GM19193 (cell line): Measurements from ENCODE around the gene TNFRSF6B.

Experiments
- POLR2A ChIP-seq: IDR thresholded peaks from 4 replicates; pipeline ENCODE4 v1.6.1; 2011; ENCODE audit not compliant: insufficient read depth, insufficient read length; ENCODE audit errors: extremely low read depth

TNFRSF6B gene

GRCh38 chr20:63706027-63706695 lies 9.7 kb downstream of the TNFRSF6B start:
- TF ChIP-seq POLR2A: no peak

DNA sequence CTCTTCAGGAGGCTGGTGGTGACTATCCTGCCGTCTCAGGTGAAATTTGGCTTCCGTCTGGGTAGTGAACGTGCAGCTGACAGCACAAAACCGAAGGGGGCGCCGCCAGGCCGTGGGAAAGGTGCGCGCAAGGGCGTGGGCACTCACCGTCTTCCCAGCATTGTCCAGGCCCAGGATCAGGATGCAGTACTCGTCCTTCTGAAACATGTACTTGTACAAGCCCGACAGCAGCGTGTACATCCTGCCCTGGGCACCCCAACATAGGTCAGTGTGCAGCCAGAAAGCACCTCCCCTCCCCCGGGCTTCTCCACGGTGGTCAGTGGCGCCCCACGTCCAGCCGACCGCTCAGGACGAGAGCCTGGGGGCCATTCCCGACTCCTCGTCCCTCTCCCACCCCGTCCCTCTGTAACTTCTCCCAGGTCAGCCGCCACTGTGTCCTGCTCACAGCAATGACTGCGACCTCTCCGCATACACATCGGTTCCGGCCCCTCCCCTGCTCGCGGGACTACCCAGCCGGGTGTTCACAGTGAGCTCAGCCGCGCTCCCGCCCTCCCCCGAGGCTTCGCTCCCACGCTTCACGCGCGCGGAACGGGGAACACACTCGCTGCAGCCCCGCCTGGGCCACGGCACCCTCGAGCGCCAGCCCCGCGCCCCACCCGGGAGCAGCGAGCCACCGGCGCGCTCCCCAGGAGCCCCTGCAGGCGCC lies 10.6 kb downstream of the TNFRSF6B start:
- no peak for TF ChIP-seq POLR2A

DNA sequence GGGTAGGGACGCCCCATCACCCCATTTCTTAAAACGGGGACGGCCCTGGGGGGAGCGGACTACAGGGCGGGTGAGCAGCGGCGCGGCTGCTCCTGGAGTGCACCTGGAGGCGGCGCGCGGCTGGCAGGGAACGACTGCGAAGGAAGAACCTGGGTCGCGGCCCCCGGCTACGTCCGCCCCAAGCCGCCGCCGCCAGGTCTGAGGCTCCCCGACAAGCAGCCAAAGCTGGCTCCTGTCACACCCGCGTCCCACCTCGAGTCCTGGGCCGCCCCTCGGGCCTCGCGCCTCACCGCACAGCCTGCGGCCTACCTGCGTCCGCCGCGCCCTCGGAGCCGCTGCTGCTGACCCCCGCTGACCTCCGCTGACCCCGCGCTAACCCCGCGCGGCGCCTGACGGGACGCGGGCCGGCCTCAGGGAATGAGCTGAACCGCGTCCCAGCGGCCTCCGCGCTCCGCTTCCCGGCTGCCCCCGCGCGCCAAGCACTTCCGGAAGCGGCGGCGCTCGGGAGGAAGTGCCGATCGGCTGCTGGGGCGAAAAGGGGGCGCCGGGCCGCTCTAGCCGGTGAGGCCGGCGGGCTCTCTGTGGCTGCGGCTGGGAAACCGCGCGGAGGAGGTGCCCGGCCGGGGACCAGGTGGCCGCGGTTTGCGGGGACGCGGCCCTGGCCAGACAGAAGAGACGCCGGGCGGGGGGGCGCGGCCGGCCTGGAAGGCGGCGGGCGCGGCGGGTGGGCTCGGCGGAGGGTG lies 11.3 kb downstream of the TNFRSF6B start, which contains the start of the genes ARFRP1 and ZGPAT:
Gene ARFRP1 (minus strand): TSS at position 419 of the 743 bp plus-strand sequence. CDS start 885 bp downstream, outside the sequence.
Gene ZGPAT (plus strand): TSS at position 482 of the 743 bp plus-strand sequence. CDS start 542 bp downstream, outside the sequence.
- TF ChIP-seq POLR2A: peak; percentile 76

- no peak for TF ChIP-seq POLR2A
Observed at GRCh38 chr20:63708301-63709148, 12.1 kb downstream of the TNFRSF6B start.

DNA sequence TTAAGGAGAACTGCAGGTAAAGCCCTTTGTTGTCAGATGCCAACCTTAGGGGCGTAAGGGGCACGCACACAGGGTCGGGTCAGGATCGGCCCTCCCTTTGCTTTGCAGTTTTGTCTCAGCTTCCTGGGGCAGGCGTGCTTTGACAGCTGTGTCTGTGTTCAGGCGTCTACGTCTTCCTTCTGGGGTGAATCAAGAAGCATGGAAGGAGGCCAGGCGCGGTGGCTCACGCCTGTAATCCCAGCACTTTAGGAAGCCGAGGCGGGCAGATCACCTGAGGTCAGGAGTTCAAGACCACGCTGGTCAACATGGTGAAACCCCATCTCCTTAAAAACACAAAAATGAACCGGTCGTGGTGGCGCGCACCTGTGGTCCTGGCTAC lies 12.7 kb downstream of the TNFRSF6B start:
- TF ChIP-seq POLR2A: no peak

DNA sequence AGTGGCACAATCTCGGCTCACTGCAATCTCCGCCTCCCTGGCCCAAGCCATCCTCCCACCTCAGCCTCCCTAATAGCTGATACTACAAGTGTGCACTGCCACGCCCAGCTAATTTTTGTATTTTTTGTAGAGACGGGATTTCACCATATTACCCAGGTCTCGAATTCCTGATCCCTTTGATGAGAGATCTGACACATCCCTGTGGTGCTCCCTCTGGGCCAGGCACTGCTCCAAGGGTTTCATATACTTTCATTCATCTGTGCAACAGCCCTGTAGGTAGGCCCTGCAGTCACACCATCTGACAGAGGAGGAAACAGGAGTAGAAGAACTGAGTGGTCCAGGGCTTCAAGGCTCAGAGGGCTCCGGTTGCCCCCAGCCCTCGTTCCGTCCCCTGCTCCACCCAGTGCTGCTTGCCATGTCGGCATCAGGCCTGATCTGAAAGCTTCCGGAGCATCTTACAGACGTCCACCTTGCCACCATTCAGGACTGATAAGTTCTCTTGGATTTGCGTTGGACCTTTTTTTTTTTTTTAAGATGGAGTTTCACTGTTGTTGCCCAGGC lies 14.7 kb downstream of the TNFRSF6B start:
- TF ChIP-seq POLR2A: no peak

GRCh38 chr20:63712191-63712590 lies 15.7 kb downstream of the TNFRSF6B start:
- TF ChIP-seq POLR2A: no peak

DNA sequence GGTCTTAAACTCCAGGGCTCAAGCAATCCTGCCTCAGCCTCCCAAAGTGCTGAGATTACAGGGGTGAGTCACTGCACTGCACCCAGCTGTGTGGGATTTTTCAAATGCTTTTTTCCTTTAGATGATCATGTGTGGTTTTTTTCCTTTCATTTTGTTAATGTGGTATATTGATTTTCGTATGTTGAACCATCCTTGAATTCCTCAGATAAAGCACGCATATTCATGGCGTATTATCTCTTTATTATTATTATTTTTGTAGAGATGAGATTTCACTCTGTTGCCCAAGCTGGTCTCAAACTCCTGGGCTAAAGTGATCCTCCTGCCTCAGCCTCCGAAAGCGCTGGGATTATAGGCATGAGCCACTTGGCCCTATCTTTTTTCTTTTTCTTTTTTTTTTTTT lies 18.4 kb downstream of the TNFRSF6B start:
- no peak for TF ChIP-seq POLR2A

GRCh38 chr20:63718996-63719395 lies 22.5 kb downstream of the TNFRSF6B start:
- TF ChIP-seq POLR2A: no peak

GRCh38 chr20:63731410-63731809 lies 35.0 kb downstream of the TNFRSF6B start:
- TF ChIP-seq POLR2A: no peak

DNA sequence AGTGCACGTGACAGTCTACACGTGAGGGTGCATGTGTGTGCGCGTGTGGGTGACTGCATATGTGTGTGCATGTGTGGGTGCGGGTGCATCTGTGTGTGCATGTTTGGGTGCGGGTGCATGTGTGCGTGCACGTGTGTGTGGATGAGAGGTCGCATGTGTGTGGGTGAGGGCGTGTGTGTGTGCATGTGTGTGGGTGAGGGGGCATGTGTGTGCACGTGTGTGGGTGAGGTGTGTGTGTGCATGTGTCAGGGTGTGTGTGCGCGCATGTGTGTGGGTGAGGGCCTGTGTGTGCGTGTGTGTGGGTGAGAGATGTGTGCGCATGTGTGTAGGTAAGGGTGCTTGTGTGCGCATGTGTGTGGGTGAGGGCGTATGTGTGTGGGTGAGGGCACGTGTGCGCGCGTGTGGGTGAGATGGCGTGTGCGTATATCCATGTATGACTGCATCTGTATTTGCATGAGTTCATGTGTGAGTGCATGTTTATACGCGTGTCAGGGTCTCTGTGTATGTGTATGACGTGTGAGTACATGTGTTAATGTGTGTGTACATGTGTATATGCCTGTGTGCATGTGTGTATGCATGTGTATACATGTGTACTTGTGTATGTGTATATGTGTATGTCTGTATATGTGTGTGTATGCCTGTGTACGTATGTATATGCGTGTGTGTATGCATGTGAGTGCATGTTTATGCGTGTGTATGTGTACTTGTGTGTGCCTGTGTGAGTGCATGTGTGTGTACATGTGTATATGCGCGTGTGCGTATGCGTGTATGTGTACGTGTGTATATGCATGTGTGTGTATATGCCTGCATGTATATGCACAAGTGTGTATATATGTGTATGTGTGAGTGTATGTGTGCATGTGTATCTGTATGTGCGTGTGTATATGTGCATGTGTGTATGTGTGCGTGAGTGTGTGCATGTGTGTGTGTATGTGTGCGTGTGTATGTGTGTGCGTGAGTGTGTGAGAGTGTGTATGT lies 36.0 kb downstream of the TNFRSF6B start:
- TF ChIP-seq POLR2A: no peak

DNA sequence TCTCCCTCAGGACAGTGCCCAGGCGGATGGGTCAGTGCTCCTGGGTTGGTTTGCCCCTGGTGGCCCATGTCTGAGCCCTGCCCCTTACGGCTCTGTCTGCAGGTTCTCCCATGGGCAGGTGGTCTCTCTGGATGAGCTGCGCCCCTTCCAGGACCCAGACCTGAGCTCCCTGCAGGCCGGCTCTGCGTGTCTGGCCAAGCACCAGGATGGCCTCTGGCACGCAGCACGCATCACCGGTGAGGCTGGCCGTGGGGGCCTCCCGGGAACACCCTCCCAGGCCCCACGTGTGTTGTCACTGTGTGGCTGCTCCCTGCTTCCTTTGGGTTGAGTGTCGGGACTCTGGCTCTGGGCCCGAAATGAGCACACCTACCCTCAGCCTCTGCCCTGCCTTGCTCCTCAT lies 36.7 kb downstream of the TNFRSF6B start:
- no peak for TF ChIP-seq POLR2A

- no peak for TF ChIP-seq POLR2A
Observed at GRCh38 chr20:63733579-63734081, 37.2 kb downstream of the TNFRSF6B start.
